ENCODE measurements around the gene DENND5A.

- TF ChIP-seq GATA2 (IDR thresholded peaks at IDR 0.05; ENCODE audit: low read depth, low read length) (no peak), GATA3 (IDR thresholded peaks at IDR 0.05; ENCODE audit: low read depth, low read length) (no peak)
Observed at GRCh38 chr11:9150926-9151325, 114.2 kb downstream of the DENND5A start.
